Dermis blood vessel endothelial cell (primary cell): ENCODE data around the gene MAP7. TPM values are rescaled to one million over a fixed set of nuclear protein-coding genes. Genes with fewer than 3 reads are reported as not detected.
"Not testable (repeated sequence)": the region's sequence is repeated elsewhere in the genome, so short reads cannot be mapped to it uniquely, and the experiment has no call there.

ENCODE experiments used
- DNase-seq: peaks from one replicate; pipeline ENCODE4 v3.0.0; 2010
- total RNA-seq: library from RNA; depleted of rRNA; stranded (reverse); fragments of >200 nt; gene quantifications from 2 replicates; pipeline ENCODE4 v1.2.3, GENCODE V29; 2014

MAP7 gene
- 0.34 and 1.1 TPM in 2 replicates for total RNA-seq

GRCh38 chr6:136550330-136551071 lies at the start of gene MAP7:
Gene MAP7 (minus strand): TSS chr6:136550422. CDS start chr6:136550408, 14 bp downstream.
- DNase-seq = peak; percentile 37

DNA sequence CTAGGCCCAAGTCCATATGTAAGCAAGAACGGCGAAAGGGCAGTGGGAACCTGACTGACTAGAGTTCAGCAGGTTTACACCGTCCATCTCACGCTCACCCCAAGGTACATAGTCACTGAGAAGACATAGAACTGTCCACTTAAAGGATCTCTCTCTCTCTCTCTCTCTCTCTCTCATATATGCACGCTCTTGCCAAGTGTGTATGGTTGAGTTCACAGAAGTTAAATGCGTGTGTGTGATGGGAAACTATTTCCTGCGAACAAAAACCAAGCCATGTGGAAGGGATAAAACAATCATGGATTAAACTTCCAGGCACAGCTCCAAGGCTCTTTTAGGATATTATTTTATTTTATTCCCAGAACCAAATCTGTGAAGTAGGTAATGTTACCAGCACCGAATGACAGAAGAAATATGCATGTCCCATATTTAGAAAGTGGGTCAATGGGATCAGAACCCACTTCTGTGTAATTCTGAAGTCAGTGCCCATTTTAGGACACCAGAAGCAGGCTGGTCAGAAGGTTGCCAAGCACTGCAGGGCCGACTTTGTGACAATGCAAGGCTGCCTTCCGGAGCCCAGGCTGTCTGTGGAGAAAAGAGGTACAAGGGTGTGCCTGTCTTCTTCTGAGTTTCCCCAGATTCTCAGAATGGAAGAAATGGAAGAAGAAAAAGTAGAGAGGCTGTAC lies 49.2 kb upstream of the MAP7 start:
- no peak for DNase-seq

DNA sequence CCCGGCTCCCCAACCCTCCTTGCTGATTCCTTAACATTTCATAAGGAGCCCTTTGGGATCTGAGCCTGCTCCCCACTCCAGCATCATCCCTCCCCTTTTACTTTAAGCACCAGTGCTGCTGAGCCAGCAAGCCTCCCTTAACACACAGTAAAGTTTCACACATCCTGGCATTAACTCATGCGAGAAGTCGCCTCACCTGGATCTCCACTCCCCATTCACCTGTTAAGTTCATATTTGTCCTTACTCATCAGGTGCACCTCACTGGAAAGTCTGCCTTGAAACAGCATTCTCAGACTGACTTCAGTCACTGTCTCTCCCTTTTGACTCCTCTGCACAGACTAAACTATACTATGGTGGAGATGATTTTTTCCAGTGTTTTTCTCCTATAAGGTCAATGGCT lies 47.8 kb upstream of the MAP7 start:
- DNase-seq = no peak

DNA sequence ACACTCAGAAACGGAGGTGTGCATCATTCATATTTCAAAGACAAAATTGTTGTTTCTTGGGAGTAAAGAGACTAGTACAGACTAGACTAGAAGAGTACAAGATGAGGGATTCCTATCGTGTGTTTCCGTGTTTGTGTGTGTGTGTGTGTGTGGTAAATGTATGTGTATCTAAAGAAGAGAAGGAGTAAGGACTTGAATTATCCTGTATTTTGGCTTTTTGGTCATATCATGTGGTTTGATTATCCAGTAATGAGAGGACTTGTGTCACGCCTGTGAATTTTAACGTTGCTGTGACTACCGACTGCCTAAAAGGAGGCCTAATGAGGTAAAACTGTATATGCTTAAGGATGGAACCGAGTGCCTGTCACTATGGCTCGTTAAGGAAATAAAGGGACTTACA lies 44.4 kb upstream of the MAP7 start:
- no peak for DNase-seq

DNA sequence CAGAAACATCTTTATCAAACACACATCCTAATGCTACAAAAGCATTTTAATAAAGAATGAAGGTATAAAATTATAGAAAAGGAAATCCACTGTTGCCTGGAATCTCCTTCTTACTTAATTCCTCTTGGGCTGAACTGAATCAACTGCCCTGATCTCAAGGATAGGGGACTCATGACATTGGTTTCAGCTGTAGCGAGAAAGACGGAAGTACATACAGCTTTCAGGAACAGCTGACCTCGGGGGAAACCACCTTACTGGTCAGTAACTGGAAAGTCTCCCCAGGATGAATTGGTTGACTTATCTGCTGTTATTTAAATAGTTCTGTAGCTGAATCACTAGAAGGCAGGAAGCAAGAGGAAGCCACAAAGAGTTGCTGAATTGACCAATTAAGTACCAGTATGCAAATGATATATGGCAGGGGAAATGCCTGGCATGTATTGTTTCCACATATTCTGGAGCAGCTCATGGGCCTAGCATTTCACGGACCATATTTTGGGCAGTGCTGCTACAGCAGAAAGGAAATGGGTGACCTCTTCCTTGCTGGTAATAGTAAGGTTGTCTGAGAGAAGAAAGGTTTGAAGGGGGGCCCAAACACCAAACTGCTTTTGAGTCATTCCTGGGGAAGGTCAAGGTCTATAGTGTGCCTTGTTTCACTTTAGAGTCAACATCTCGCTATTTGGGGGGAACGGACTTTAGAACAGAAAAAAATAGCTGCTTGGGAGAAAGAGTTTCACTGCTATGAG lies 43.7 kb upstream of the MAP7 start:
- DNase-seq = peak; percentile 98

DNA sequence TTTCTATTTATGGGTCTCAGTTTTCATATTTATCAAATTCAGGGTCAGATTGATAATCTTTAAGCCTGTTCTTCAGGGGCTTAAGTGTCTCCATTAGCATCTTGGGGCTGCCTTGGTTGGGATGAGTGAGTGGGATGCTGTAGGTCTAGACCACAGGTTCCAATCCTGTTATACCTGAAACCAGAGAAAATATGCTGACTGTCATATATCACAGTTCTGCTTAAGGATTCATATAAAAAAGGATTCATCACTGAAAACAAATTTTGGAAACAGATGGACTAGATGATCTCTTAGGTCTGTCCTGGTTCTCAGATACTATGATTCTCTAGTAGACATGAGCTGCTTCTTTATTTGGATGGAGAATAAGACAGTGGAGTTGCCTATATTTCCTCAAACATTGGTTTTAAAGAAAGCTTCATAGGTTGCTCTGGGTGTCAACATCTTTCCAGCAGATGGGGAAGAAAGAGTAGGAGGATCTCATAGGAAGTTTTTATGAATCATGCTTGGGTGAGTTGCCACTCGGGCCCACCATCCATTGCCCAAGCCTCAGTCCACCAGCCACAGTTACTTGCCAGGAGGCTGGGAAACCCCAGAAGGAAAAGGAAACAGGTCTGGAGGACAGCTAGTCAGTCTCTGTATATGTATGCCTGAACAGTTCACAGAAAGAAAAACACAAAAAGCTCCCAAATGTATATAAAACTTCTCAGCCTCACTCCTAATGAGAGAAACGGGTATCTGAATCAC lies 42.9 kb upstream of the MAP7 start:
- DNase-seq = peak; percentile 65

- DNase-seq = no peak
Observed at GRCh38 chr6:136591617-136592016, 41.4 kb upstream of the MAP7 start.

- not testable (repeated sequence) for DNase-seq
Observed at GRCh38 chr6:136590846-136591245, 40.6 kb upstream of the MAP7 start.

DNA sequence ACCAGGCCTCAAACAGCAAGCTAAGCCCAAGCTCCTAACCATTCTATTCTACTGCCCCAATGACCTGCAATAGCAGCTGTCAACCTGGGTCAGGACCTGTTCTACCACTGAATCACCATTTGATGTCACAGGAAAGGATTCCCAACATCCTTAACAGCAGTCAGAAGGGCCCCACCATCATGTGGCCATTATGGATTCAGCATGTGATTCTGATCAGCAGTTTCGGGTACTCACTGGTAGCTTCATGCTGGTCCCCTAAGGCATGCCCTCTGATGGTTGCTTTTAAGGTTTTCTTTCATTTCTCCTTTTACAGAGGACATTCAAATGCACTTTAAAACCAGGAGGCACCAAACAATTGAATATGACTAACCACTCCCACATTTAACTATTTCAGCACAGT lies 37.3 kb upstream of the MAP7 start:
- no peak for DNase-seq

GRCh38 chr6:136586295-136586694 lies 36.1 kb upstream of the MAP7 start:
- peak; percentile 42 for DNase-seq

DNA sequence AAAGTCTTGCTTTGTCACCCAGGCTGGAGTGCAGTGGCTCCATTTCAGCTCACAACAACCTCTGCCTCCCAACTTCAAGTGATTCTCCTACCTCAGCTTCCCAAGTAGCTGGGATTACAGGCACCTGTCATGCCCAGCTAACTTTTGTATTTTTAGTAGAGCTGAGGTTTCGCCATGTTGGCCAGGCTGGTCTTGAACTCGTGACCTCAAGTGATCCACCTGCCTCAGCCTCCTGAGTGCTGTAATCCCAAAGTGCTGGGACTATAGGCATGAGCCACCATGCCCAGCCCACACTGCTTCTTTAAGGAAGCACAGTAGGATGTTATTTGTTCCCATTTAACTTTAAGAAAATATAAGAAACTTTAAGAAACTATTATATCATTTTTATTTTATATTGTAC lies 35.3 kb upstream of the MAP7 start:
- not testable (repeated sequence) for DNase-seq

DNA sequence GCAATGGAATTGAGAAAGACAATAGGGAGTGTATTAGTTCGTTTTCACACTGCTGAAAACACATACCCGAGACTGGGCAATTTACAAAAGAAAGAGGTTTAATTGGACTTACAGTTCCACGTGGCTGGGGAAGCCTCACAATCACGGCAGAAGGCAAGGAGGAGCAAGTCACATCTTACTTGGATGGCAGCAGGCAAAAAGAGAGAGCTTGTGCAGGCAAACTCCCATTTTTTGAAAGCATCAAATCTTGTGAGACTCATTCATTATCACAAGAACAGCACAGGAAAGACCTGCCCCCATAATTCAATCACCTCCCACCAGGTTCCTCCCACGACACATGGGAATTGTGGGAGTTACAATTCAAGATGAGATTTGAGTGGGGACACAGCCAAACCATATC lies 34.1 kb upstream of the MAP7 start:
- DNase-seq = not testable (repeated sequence)

DNA sequence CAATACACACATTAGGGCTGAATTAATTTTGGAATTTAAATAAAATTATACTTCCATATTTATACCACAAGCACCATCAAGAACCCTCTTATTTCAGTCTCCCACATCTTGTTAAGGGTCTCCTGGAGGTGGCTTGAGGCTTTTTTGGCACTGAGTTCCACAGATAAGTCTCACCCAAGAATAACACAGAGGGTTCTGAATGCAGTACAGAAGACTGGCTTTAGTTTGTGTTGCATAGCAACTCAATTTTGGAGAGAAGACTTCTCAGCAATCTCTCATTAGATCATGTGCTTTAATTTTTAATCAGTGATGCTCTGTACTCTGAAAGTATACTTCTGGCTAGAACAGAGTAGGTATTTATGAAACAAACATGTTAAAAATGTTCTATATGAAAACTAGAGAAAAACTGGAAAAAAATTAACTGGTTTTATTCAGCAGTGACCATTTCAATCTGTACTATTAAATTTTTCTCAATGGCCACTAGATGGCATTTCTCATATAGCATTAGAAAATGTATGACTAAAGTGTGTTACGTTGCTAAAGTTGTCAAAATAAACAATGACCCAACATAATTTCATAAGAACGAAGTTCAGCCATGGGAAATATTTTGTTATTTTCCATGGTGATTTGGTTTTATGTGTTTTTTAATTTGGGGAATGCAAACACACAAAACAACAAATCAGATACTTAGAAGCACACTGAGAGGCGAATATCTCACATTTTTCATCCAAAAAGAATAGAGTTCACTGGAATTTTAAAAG lies 32.7 kb upstream of the MAP7 start:
- DNase-seq = peak; percentile 79

DNA sequence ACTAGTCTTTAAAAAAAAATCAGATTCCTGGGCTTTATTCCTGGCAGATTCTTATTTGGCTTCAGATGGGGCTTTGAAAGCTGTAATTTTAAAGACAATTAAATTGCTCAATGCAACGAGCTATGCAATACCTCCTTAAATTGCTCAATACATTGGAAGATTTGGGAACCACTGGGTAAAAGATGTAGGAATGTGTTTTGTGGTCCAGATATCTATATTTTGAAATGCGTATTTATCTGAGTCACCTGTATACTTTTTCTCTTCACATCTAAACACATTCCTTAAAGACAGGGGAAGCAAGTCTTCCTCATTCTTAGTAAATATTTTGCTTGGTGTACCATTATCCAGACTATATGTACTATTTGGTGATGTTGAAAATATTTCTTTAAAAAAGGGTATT lies 29.6 kb upstream of the MAP7 start:
- DNase-seq = no peak

DNA sequence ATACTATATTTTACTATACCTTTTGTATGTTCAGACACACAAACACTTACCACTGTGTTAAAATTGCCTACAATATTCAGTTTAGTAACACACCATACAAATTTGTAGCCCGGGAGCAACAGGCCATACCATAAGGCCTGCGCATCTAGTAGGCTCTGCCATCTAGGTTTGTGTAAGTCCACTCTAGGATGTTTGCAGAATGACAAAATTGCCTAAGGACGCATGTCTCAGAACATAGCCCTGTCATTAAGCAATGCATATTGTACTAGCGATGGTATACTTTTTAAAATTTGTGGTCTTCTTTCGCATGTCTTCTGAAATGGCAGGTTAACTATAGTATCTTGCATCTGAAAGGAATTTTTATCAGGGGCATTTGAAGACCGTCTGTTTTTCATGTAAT lies 26.6 kb upstream of the MAP7 start:
- no peak for DNase-seq

- DNase-seq = no peak
Observed at GRCh38 chr6:136571496-136571895, 21.3 kb upstream of the MAP7 start.

- no peak for DNase-seq
Observed at GRCh38 chr6:136571065-136571464, 20.8 kb upstream of the MAP7 start.

- DNase-seq = no peak
Observed at GRCh38 chr6:136568129-136568528, 17.9 kb upstream of the MAP7 start.

GRCh38 chr6:136567688-136568087 lies 17.5 kb upstream of the MAP7 start:
- DNase-seq = no peak

DNA sequence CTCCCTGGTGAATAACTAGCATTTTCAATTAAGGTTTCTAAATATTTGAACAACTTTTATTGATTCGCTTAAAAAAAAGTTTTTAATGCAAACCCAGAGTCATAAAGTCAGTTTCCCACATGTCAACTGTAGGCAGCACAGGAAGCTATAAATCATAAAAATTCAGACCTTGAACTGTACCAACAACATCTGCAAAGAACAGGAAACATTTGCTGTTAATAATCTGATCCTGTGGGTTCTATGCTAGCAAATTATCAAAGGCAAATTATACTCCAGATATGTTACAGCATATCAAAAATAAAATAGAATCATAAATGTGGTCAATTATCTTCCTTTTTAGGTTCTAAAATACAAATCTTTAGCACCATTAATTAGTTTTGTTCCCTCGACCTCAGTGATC lies 16.6 kb upstream of the MAP7 start:
- DNase-seq = peak; percentile 10

DNA sequence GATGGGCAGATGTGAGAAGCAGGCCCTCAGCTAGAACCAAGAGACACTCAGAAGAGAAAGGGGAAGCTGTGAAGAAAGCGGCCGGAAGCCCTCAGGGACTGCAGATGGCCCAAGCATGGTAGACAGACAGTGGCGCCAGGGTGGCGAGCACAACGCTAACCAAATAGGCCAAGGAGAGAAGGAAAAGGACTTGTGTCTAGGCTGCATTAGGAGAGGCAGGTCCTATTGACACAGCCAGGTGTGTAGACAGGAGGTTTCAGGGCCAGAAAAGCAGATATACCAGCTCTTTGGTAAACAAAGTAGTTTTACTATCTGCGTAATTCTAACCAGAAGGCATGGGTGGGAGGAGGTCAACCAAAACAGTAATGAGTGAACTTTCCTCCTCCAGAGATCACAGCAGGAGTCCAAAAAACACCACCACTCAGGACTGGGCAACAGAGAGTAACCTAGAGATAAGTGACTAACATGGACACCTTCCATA lies 15.8 kb upstream of the MAP7 start:
- DNase-seq = no peak

DNA sequence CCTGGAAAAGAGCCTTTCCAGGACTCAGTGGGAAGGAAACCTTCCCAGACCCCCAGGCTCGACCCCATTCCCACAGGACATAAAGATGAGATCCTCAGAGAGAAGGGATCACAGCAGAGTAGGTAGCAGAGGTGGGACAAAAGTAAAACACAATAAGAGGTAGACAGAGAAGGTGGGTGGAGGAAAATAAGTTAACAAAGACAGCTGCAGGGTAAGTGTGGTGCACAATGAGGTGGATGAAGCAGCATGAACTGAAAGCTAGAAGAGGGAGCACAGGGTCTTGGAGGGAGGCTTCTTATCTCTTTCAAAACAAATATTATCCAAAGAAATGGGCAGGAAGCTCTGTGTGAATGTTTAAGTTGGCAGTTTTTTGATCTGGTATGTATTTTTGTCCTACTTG lies 14.0 kb upstream of the MAP7 start:
- DNase-seq = no peak
